B cell (primary cell): ENCODE results near the gene CDKL4. TPM values are rescaled to one million over a fixed set of nuclear protein-coding genes. Genes with fewer than 3 reads are reported as not detected.

Experiments used
- ATAC-seq: fragments of 200-7000 bp; cut with Tn5 transposase; one replicate; pipeline ENCODE4 v1.10.0; 2021; ENCODE audit warnings: low read depth, mild to moderate bottlenecking, moderate number of reproducible peaks, moderate library complexity
- CTCF ChIA-PET: fragments of 350-600 bp; sonication (Branson Sonifier 250); formaldehyde crosslinking; loops from one replicate; lab custom pipeline; 2021; ENCODE audit warnings: antibody characterized with exemption, inconsistent platforms; lab: Charles Lee
- POLR2A ChIA-PET: fragments of 350-600 bp; sonication (Branson Sonifier 250); formaldehyde crosslinking; loops from one replicate; lab custom pipeline; 2021; ENCODE audit warnings: antibody characterized with exemption; lab: Charles Lee
- DNase-seq: peaks from one replicate; pipeline ENCODE4 v3.0.0; 2013
- H2AFZ ChIP-seq: 2 replicates; pipeline ENCODE4 v1.6.1; 2012; ENCODE audit warnings: mild to moderate bottlenecking, low read depth, low read length; ENCODE audit not compliant: insufficient read depth, poor library complexity, severe bottlenecking
- H3K27ac ChIP-seq, 2 donors: 1 replicate in 1 of 2; 2 replicates in 1 of 2; pipeline ENCODE4 v1.5.1; 2012 to 2013; ENCODE audit warnings: low read length in 2 of 2, mild to moderate bottlenecking in 2 of 2, moderate library complexity in 1 of 2
- H3K27me3 ChIP-seq, 4 experiments: fragments of 200-600 bp in 1 of 4; sonication (generic) in 1 of 4; replicated peaks in 1 of 4; 1 replicate in 2 of 4; 2 replicates in 2 of 4; pipeline versions ENCODE4 v1.6.1 to v1.7.0; 2013 to 2016; ENCODE audit warnings: low read length in 3 of 4, mild to moderate bottlenecking in 2 of 4, mixed read lengths in 1 of 4, moderate library complexity in 1 of 4; ENCODE audit not compliant: insufficient read depth in 4 of 4, control insufficient read depth in 3 of 4; ENCODE audit errors: control extremely low read depth in 1 of 4
- H3K36me3 ChIP-seq, 2 experiments: replicated peaks in 1 of 2; 1 replicate in 1 of 2; 2 replicates in 1 of 2; pipeline versions ENCODE4 v1.6.1 to v1.7.1; 2013; ENCODE audit warnings: low read length in 1 of 2; ENCODE audit not compliant: insufficient read depth in 2 of 2, control insufficient read depth in 1 of 2; ENCODE audit errors: control extremely low read depth in 1 of 2, extremely low read depth in 1 of 2
- H3K4me1 ChIP-seq, 2 donors: fragments of 200-600 bp in 1 of 2; sonication (generic) in 1 of 2; 1 replicate in 1 of 2; 2 replicates in 1 of 2; pipeline versions ENCODE4 v1.5.1 to v1.6.1; 2013 to 2017; ENCODE audit warnings: low read length in 2 of 2; ENCODE audit not compliant: control insufficient read depth in 2 of 2, insufficient read depth in 2 of 2
- H3K4me2 ChIP-seq: replicated peaks from 2 replicates; pipeline ENCODE3; 2012; ENCODE audit warnings: mild to moderate bottlenecking, low read depth, low read length; ENCODE audit not compliant: poor library complexity, severe bottlenecking
- H3K4me3 ChIP-seq, 5 experiments: fragments of 200-600 bp in 1 of 5; sonication (generic) in 1 of 5; 1 replicate in 3 of 5; 2 replicates in 2 of 5; pipeline versions ENCODE4 v1.5.1 to v1.7.0; 2011 to 2016; ENCODE audit warnings: low read length in 4 of 5, mild to moderate bottlenecking in 4 of 5, low read depth in 2 of 5, control low read depth in 1 of 5, moderate library complexity in 1 of 5; ENCODE audit not compliant: insufficient read depth in 1 of 5; ENCODE audit errors: control extremely low read depth in 1 of 5, extremely low read depth in 1 of 5
- H3K79me2 ChIP-seq: fragments of 200-600 bp; sonication (generic); one replicate; pipeline ENCODE4 v1.6.0; 2016; ENCODE audit warnings: low read length; ENCODE audit not compliant: control insufficient read depth, insufficient read depth
- H3K9ac ChIP-seq: fragments of 200-600 bp; sonication (generic); 2 replicates; pipeline ENCODE4 v1.6.1; 2017; ENCODE audit warnings: mild to moderate bottlenecking, low read length, moderate library complexity
- H3K9me3 ChIP-seq, 3 donors: one replicate each; pipeline versions ENCODE4 v1.6.1 to v1.7.1; 2013; ENCODE audit warnings: low read length in 2 of 3; ENCODE audit not compliant: control insufficient read depth in 2 of 3, insufficient read depth in 1 of 3; ENCODE audit errors: control extremely low read depth in 1 of 3
- H4K20me1 ChIP-seq: 2 replicates; pipeline ENCODE4 v1.6.0; 2012; ENCODE audit warnings: mild to moderate bottlenecking, low read length; ENCODE audit not compliant: insufficient read depth, control insufficient read depth, poor library complexity, severe bottlenecking
- H3K27ac Mint-ChIP-seq: one replicate; pipeline ENCODE4 v1.8.0; 2021; ENCODE audit warnings: mixed read lengths
- H3K27me3 Mint-ChIP-seq: one replicate; pipeline ENCODE4 v1.8.0; 2021; ENCODE audit warnings: mixed read lengths
- H3K4me1 Mint-ChIP-seq: one replicate; pipeline ENCODE4 v1.8.0; 2021; ENCODE audit warnings: mixed read lengths
- H3K4me3 Mint-ChIP-seq: one replicate; pipeline ENCODE4 v1.8.0; 2021; ENCODE audit warnings: mixed read lengths
- H3K9me3 Mint-ChIP-seq: one replicate; pipeline ENCODE4 v1.8.0; 2022; ENCODE audit warnings: mixed read lengths; ENCODE audit not compliant: insufficient read depth
- EZH2 ChIP-seq: IDR thresholded peaks from 2 replicates; pipeline ENCODE4 v1.6.1; 2012; ENCODE audit warnings: borderline replicate concordance, low read depth, mild to moderate bottlenecking, moderate library complexity, low read length; ENCODE audit not compliant: insufficient read depth, poor library complexity, severe bottlenecking
- WGBS: methylation state at CpG from one replicate; pipeline ENCODE4 v1.1.5; 2013; ENCODE audit warnings: missing lambda C conversion rate; ENCODE audit not compliant: insufficient coverage; 5-methylcytosine and 5-hydroxymethylcytosine counted together
- intact Hi-C: fragments of 100-400 bp; cut with micrococcal nuclease; formaldehyde crosslinking; loops from one replicate; pipeline ENCODE4 v1.10.0; 2022
- polyA plus RNA-seq: library from polyadenylated mRNA; depleted of rRNA; stranded (reverse); fragments of >200 nt; gene quantifications from 2 replicates; pipeline ENCODE4 v1.2.3, GENCODE V29; 2012
- total RNA-seq, 2 donors: library from RNA; stranded (reverse); fragments of 120-200 nt in 1 of 2; gene quantifications; 1 replicate in 1 of 2; 2 replicates in 1 of 2; pipeline versions ENCODE4 v1.2.3 to v1.2.4, GENCODE V29; 2013 to 2022
- TF ChIP-seq, protein P1 (sequence below): fragments of 200-600 bp; IDR thresholded peaks from one replicate; pipeline ENCODE4 v1.8.0; 2022; ENCODE audit warnings: antibody characterized with exemption, mild to moderate bottlenecking

CDKL4 gene
- total and polyA plus RNA-seq, 2 donors (not counting 1 experiment from before 2014, with no cell fraction given) = not detected

DNA sequence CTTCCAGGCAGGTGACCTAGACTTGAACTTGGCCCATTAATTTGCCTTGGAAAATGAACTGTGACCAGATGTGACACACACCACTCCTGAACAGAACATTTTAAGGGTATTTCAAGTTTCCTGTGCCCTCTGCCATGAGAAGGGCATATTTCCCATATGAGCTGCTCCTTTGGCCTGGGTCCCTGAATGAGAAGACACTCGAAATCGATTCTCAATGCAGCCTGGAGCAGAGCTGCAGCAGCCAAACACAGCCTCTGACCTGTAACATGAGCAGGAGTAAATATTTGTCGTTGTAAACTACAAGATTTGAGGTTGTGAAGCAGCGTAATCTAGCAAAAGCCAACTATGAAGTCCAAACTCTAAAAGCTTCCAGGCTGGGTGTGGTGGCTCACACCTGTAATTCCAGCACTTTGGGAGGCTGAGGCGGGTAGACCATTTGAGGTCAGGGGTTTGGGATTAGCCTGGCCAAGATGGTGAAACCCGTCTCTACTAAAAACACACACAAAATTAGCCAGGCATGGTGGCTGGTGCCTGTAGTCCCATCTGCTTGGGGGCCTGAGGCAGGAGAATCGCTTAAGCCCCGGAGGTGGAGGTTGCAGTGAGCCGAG is 92.8 kb downstream of the CDKL4 start:
- Histone ChIP-seq H3K79me2 (no peaks in the 10 kb centered on the region), H4K20me1 (no peaks in the 10 kb centered on the region), H3K36me3 (no peaks in the 10 kb centered on the region), H3K4me1 (no peaks in the 10 kb centered on the region), H3K27ac (no peak overlapping the region), H3K9me3 (no peaks in the 10 kb centered on the region), H3K9ac (no peak overlapping the region), H3K4me2 (no peak overlapping the region), H2AFZ (no peak overlapping the region), H3K27me3 (no peaks in the 10 kb centered on the region), H3K4me3 (no peak overlapping the region)
- 40% methylated on average over 2 of the region's 9 CpGs for WGBS
- CTCF ChIA-PET = no interaction called here
- Mint-ChIP-seq H3K9me3 (no peaks in the 10 kb centered on the region), H3K4me1 (no peaks in the 10 kb centered on the region), H3K27ac (no peak overlapping the region), H3K4me3 (no peak overlapping the region), H3K27me3 (no peaks in the 10 kb centered on the region)
- no peak for TF ChIP-seq EZH2
- TF ChIP-seq, protein P1, sequence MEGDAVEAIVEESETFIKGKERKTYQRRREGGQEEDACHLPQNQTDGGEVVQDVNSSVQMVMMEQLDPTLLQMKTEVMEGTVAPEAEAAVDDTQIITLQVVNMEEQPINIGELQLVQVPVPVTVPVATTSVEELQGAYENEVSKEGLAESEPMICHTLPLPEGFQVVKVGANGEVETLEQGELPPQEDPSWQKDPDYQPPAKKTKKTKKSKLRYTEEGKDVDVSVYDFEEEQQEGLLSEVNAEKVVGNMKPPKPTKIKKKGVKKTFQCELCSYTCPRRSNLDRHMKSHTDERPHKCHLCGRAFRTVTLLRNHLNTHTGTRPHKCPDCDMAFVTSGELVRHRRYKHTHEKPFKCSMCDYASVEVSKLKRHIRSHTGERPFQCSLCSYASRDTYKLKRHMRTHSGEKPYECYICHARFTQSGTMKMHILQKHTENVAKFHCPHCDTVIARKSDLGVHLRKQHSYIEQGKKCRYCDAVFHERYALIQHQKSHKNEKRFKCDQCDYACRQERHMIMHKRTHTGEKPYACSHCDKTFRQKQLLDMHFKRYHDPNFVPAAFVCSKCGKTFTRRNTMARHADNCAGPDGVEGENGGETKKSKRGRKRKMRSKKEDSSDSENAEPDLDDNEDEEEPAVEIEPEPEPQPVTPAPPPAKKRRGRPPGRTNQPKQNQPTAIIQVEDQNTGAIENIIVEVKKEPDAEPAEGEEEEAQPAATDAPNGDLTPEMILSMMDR = no peak
- DNase-seq (no peak), ATAC-seq (no peak)
- POLR2A ChIA-PET = no interaction called here
- intact Hi-C loops = no loop called here

DNA sequence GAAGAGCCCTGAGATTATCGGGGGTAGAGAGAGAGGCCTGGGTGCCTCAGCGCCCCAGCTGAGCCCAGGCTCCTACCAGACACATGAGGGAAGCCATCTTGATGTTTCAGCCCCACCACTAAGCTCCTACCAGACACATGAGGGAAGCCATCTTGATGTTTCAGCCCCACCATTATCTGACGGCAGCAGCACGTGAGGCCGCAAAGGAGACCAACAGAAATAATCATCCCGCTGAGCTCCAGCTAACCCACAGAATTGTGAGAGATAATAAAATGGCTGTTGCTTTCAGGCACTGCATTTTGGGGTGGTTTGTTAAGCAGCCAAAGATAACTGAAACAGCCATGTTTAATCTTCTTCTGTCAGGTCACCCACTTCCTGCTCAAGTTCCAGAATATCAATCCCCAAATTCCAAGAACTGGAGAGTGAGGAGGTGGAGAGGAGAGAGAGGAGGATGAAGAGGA is 93.6 kb downstream of the CDKL4 start:
- Histone ChIP-seq H3K27ac (no peak overlapping the region), H3K4me3 (no peak overlapping the region), H3K4me1 (no peaks in the 10 kb centered on the region), H2AFZ (peak overlapping the region; percentile 33), H3K79me2 (no peaks in the 10 kb centered on the region), H3K9ac (no peak overlapping the region), H3K27me3 (no peaks in the 10 kb centered on the region), H3K36me3 (no peaks in the 10 kb centered on the region), H3K9me3 (no peaks in the 10 kb centered on the region), H3K4me2 (no peak overlapping the region), H4K20me1 (no peaks in the 10 kb centered on the region)
- H3K27me3 Mint-ChIP-seq = no peaks in the 10 kb centered on the region
- H3K9me3 Mint-ChIP-seq = no peaks in the 10 kb centered on the region
- 100% methylated on average over 5 of the region's 6 CpGs for WGBS
- TF ChIP-seq, protein P1 = no peak
- no peak for TF ChIP-seq EZH2
- H3K4me3 Mint-ChIP-seq = no peak overlapping the region
- ChIA-PET POLR2A (no interaction called here), CTCF (interaction anchor here (1.0 kb wide), 1 partner anchor 22 kb away, joined by 4 read pairs; no protein-coding TSS in a partner anchor)
- intact Hi-C loops = no loop called here
- H3K4me1 Mint-ChIP-seq = no peaks in the 10 kb centered on the region
- ATAC-seq (no peak), DNase-seq (no peak)
- H3K27ac Mint-ChIP-seq = no peak overlapping the region
